Measurements from ENCODE around the gene RTRAF. TPM values are rescaled to one million over a fixed set of nuclear protein-coding genes. Genes with fewer than 3 reads are reported as not detected.

RTRAF gene
- total and polyA plus RNA-seq, 2 experiments from 2014 or later: 60.6 to 309 TPM

DNA sequence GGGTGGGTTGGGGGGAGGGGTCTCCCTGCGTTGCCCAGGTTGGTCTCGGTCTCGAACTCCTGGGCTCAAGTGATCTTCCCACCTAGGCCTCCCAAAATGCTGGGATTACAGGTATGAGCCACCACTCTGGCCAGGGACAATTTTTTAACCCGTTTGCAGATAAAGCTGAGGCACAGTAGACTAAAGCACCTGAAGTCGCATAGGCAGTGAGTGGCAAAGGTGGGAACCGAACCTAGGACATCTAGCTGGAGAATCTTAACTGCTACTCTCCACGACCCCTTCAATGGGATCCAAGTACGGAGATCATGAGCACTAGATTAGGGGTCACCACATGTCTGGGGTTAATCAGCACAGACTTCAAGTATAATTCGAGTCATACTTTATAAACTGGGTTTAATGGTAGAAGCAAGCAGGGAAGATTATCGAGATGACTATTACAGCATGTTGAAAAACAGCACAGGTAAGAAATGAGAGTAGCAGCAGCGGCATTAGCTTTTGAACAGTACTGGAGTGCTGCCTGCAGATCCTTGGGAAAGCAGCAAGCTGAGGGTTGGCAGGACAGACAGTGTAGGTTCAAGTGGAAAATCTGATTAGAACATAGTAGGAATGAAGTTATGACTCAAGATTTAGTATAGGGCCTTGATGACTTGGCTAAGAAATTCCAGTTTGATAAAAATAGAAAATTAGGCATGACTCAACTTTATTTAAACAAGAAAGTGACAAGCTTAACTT is 55.6 kb downstream of the RTRAF start:
- TF ChIP-seq, protein P1, sequence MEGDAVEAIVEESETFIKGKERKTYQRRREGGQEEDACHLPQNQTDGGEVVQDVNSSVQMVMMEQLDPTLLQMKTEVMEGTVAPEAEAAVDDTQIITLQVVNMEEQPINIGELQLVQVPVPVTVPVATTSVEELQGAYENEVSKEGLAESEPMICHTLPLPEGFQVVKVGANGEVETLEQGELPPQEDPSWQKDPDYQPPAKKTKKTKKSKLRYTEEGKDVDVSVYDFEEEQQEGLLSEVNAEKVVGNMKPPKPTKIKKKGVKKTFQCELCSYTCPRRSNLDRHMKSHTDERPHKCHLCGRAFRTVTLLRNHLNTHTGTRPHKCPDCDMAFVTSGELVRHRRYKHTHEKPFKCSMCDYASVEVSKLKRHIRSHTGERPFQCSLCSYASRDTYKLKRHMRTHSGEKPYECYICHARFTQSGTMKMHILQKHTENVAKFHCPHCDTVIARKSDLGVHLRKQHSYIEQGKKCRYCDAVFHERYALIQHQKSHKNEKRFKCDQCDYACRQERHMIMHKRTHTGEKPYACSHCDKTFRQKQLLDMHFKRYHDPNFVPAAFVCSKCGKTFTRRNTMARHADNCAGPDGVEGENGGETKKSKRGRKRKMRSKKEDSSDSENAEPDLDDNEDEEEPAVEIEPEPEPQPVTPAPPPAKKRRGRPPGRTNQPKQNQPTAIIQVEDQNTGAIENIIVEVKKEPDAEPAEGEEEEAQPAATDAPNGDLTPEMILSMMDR (IDR thresholded peaks at IDR 0.05; ENCODE audit: low read depth, low read length): no peak
- peak in 1 of 2 donors; percentile 86 for DNase-seq (ENCODE audit: low read depth in 1 of 2, low spot score in 1 of 2)
- Histone ChIP-seq H3K4me3 (no peak overlapping the region), H3K27ac (peak overlapping the region; percentile 70), H3K27me3 (no peaks in the 10 kb centered on the region), H3K4me1 (ENCODE audit: low read depth) (peaks cover 50% of the 10 kb centered on the region), H3K36me3 (peaks cover 36% of the 10 kb centered on the region), H3K9me3 (ENCODE audit: low read depth) (no peaks in the 10 kb centered on the region)

DNA sequence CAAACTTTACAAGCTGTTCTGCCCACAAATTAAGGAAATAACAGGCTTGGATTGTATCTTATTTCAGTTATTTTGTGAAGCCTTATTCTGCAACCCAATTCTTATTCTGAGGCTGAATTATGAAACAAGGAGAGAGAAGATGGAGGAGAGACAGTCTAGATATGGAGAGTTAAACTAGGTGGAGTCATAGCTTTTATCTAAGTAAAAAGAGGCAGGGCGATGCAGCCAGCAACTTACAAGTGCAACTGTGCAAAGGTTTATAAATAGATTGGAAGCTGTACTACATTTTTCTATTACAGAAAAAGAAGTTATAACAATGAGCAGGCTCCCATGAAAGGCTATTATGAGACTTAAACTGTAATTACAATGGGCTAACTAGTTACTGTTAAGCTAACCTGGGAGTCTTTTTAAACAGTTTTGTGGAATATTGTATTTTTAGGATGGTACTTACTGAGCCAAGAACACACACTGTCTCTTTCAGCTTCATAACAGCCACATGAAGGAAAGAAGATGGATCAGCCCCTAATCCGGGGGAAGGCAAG is 57.1 kb downstream of the RTRAF start:
- no peak for DNase-seq (ENCODE audit: low read depth in 1 of 2, low spot score in 1 of 2)
- Histone ChIP-seq H3K27ac (peak overlapping the region; percentile 85), H3K4me1 (ENCODE audit: low read depth) (peaks cover 65% of the 10 kb centered on the region), H3K27me3 (no peaks in the 10 kb centered on the region), H3K9me3 (ENCODE audit: low read depth) (no peaks in the 10 kb centered on the region), H3K36me3 (peaks cover 21% of the 10 kb centered on the region), H3K4me3 (no peak overlapping the region)
- TF ChIP-seq, protein P1 (IDR thresholded peaks at IDR 0.05; ENCODE audit: low read depth, low read length): no peak

DNA sequence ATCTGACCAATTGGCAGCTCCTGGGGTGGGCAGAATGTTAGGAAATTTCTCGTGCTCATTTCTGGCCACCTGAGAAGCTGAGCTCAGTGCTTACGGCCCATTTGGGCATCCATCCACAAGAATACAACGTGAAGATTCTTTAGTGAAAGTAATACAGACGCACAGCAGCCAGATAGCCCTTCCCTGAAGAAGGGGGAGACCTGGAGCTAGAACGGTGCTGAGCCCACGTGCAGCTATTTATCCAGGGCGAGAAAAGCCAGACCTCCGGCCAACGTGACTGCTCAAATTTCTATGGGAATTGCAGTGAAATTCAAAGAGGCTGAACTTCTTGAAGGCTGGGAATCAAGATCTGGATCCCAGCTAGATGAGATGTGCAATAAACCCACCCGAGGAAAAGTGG is 58.8 kb downstream of the RTRAF start:
- TF ChIP-seq, protein P1 (IDR thresholded peaks at IDR 0.05; ENCODE audit: low read depth, low read length): no peak
- Histone ChIP-seq H3K36me3 (peaks cover 9% of the 10 kb centered on the region), H3K4me3 (no peak overlapping the region), H3K27me3 (no peaks in the 10 kb centered on the region), H3K4me1 (ENCODE audit: low read depth) (peaks cover 82% of the 10 kb centered on the region), H3K9me3 (ENCODE audit: low read depth) (no peaks in the 10 kb centered on the region), H3K27ac (peak overlapping the region; percentile 85)
- DNase-seq (ENCODE audit: low read depth in 1 of 2, low spot score in 1 of 2): no peak

DNA sequence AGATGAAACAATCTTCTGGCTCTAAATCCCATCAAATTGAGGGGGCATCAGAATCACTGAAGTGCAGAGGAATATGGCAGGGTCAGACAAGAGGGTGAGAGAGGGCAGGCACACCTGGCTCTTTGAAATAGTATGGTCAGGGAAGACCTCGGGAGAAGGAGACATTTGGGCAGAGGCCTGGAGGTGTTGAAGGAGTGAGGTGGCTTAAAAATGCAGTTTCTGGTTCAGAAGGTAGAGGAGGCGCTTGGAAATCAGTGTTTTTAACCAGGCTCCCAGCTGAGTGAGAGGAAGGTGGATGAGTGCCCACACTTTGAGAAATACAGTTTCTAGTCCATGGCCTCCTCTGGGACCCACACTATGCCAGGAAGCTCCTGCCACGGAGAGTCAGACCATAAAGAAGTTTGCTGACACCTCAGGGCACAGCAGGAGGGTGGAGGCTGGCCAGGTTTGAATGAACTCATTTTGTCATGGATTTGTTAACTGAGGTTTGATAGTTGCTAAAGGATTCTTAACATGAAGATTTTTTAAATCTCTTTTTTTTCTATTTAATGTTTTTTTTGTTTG is 59.4 kb downstream of the RTRAF start:
- Histone ChIP-seq H3K4me3 (no peak overlapping the region), H3K4me1 (ENCODE audit: low read depth) (peaks cover 88% of the 10 kb centered on the region), H3K27ac (peak overlapping the region; percentile 85), H3K27me3 (no peaks in the 10 kb centered on the region), H3K9me3 (ENCODE audit: low read depth) (no peaks in the 10 kb centered on the region), H3K36me3 (peaks cover 11% of the 10 kb centered on the region)
- DNase-seq (ENCODE audit: low read depth in 1 of 2, low spot score in 1 of 2): no peak
- TF ChIP-seq, protein P1 (IDR thresholded peaks at IDR 0.05; ENCODE audit: low read depth, low read length): no peak

DNA sequence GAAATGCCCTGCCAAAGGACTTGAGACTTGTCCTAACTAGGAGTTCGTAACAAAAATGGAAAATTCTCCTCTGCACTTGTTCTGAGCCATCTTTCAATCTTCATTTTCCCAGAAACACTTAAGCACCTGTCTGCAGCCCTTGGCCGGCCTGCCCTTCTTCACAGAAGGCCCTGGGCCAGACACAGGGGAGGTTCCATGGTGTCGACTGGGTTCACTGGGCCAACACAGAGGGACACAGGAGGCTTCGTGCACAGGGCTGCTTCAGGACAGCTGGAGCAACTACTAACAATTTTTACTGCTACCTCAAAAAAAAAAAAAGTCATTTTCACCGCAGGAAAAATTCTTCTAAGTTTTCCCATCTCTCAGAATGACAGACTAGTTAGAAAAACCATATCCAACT is 59.9 kb downstream of the RTRAF start:
- DNase-seq (ENCODE audit: low read depth in 1 of 2, low spot score in 1 of 2): no peak
- TF ChIP-seq, protein P1 (IDR thresholded peaks at IDR 0.05; ENCODE audit: low read depth, low read length): no peak
- Histone ChIP-seq H3K9me3 (ENCODE audit: low read depth) (no peaks in the 10 kb centered on the region), H3K36me3 (peaks cover 15% of the 10 kb centered on the region), H3K4me1 (ENCODE audit: low read depth) (peaks cover 88% of the 10 kb centered on the region), H3K27ac (peak overlapping the region; percentile 85), H3K4me3 (no peak overlapping the region), H3K27me3 (no peaks in the 10 kb centered on the region)

All from cardiac muscle cell (in vitro differentiated cells and primary cell).